ENCODE measurements around the gene STPG1.
A peak's percentile ranks its signal among the peaks of the same experiment; 100 is the strongest.

The STPG1 gene

DNA sequence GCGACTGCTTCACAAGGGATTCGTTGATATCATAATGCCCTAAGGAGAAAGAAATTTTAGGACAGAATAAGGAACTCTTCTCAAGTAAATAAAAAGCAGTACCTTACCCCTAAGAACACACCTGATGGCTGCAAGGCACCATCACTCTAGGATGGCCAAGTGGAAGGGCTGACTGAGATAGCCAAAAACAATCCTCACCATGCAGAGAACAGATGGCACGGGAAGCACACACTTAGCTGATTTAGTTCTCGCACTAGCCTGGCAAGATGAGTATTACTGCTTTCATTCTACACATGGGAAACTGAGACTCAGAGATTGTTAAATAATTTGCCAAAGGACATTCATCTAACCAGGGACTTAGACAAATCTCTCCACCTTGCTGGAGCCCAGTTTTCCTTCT, 43.8 kb downstream of the STPG1 start:
- no peak for DNase-seq (ENCODE audit: low read depth)

DNA sequence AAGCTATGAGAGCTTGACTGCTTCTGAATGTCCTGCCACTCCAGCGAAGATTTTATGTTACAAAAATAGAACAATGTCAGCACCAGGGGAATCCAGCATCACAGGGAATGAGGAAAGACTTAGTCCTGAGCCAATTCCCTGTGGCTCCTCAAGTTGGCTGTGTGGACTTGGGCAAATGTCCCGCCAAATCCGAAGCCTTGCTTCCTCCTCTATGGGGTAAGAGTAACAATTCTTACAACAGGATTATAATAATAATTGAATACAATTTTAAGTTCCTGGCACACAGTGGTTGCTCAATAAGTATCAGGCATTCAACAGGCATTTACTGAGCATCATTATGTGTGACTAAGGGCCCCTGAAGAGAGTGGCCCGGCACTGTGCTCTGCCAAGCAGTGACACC, 44.4 kb downstream of the STPG1 start:
- DNase-seq (ENCODE audit: low read depth) = no peak

DNA sequence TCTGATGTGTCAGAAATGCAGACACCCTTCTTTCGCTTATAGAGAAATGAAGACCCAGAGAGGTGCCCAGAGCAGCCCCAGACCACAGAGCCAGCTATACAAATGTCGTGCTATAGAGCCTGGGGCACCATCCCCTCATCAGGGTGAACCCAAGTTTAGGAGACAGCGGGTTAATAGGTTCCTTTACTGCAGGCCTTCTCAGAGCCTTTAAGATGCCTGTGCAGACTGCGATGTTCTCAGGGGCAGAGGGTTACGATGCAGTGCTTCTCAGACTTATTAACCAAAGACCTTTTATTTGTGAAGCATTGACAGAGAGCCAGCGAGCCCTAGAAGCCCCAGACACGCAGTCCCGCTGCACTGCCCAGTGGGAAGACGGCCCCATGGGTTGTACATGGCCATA, 46.9 kb downstream of the STPG1 start:
- no peak for DNase-seq (ENCODE audit: low read depth)

DNA sequence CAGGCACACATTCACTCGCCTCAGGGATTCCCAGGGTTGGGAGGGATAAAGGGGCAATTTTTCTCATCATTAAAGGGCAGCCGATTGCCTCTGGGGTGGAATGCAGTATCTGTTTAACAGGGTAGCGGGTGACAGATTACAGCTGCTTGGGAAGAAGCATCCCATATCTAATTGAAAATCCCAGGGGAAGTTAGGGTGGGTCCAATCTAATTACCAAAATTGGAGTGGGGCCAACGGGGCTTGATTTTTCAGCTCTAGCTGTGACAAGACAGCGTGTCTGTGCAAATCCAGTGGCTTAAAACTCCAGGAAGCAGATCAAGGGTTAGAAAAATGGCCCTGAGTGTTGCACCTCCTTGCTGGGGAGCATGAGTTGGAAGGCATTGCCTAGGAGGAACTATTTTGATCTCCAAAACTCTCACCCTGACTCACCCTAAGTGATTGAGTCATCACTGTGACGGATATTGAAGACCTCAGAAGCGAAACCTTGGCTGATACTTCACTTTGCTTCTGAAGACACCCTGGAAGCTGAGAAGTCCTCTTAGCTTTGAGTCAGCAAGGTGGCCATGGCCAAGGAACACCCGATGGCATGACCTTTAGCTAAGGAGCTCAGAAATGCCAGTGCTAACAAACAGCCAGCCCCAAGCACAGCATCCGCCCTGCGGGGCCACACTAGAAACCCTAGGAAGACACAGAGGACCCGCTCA, 48.5 kb downstream of the STPG1 start:
- DNase-seq (ENCODE audit: low read depth) = peak; percentile 26

DNA sequence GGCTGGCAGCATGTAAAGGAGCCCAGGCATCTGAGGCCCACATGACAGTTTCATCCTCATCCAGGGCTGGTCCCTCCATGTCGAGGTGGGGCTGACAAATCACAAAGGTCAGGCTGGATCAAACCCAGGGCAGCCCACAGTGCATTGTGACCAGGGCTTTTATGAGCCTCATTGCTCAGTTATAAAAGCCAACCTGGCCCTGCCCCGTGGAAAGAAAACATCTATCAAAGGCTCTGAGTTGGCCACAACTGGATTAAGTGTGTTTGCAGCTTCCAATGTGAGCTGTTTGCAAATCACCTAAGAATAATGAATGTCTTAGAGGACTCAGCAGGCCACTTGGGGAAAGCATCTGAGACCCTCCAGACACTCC, 49.0 kb downstream of the STPG1 start:
- DNase-seq (ENCODE audit: low read depth) = no peak

DNA sequence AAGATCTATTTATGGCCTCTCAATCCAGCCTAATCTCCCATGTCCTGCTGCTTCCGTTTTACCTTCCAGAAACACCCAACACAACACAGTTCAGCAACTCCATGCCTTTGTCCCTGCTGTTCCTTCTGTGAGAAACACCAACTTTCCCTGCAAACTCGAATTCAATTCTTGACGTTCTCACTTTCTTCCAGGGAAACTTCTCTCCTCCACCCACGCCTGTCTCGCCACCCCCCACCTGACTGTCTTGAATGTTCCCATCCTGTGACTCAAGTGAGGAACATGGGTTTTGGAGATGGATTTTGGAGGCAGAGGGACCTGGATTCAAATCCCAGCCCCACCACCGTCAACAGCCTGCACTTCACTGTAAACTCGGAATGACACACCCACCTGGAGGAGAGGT, 49.6 kb downstream of the STPG1 start:
- no peak for DNase-seq (ENCODE audit: low read depth)

DNA sequence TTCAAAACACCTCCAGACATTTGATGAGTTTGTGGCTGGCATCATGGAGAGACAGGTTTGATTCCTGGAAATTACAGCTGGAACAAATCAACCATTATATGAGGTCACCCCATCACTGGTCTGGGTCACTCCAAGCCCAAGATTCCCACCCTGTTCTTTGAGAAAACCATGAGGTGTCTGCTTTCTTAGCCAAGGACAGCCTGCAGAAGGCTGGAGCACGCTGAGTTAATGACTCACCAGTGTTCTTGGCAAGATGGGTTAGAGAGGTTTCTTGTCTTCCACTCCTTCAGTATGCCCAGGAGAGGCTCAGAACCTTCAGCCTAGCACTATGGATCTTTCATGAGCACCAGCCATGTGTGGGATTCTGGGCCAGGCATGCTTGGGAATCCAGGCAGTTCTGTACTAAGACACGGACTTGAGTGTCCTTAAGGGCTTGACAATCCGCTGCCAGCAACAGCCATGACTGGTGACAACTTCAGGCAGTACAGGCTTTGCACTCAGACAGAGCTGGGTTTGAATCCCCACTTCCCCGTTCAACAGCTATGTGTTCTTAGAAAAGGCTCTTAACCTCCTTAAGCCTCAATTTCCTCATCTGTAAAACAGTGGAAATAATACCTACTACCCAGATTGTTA, 50.5 kb downstream of the STPG1 start:
- DNase-seq (ENCODE audit: low read depth) = no peak

DNA sequence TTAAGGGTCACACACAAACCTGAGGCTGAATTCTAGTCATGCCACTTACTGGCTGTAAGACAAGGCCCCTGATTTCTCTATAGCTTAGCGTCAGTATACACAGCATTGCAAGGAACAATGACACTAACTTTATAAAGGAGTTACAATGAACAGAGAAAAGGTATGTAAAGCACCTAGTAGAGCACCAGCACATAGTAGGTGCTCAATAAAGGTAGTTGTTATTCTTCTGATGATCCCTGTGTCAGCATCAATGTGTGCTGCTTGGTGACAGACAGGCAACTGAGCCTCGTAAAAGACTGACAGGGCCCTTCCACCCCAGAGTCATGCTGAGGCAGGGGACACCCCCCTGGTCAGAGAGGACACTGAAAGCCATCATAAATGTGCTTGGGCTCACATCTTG, 51.2 kb downstream of the STPG1 start:
- no peak for DNase-seq (ENCODE audit: low read depth)

DNA sequence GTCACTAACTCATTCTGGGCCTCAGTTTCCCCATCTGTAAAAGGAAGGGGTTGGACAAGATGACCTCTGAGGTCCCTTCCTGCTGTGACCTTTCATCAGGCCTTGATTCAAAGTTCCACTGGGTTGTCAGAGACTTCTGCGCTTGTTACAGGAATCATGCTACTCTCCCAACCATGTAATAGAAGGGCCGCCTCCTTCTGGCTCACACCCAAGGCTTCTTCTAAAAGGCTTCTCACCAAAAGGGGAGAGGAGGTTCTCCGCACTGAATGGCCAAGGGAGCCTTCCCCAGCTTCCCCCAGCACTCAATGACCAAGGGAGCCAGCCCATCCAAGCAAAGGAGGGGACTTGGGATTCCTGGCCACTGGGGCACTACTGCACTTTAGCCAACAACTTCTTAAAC, 51.8 kb downstream of the STPG1 start:
- no peak for DNase-seq (ENCODE audit: low read depth)

DNA sequence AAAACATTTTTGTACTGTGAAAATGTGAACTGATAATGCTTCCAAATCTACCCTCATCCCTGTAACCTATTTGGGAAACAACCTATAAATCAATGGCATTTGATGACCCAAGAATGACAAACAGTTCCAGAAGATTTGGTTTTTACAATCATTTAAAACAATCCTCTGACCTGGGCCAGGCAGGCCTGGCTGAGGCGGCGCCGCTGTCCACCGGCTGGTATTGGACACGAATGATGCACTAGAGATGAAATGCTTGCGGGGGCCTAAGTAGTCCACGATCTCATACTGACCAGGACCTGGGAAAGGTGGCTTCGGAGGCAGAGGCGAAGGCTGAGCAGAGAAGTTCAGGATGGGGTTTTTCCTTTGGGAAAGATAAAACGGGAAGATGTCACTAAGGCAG, 52.9 kb downstream of the STPG1 start:
- no peak for DNase-seq (ENCODE audit: low read depth)

DNA sequence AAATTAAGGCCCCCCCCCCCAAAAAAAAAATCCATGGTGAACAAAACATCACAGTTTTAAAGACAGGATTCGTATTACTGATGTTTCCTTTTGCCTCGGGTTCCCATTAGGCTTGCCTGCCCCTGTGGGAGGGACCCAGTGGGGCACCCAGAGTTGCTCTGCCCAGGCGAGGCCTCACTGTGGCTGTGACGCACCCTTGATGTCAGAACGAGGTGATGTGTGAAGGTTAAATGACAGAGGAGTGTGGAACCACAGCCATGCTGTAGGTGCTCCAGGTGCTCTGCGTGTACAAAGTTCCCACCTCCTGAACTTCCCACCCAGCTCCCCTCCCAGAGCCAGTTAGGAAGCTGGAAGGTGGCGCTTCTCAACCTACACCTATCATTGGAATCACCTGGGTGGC, 56.5 kb downstream of the STPG1 start:
- DNase-seq (ENCODE audit: low read depth) = no peak

DNA sequence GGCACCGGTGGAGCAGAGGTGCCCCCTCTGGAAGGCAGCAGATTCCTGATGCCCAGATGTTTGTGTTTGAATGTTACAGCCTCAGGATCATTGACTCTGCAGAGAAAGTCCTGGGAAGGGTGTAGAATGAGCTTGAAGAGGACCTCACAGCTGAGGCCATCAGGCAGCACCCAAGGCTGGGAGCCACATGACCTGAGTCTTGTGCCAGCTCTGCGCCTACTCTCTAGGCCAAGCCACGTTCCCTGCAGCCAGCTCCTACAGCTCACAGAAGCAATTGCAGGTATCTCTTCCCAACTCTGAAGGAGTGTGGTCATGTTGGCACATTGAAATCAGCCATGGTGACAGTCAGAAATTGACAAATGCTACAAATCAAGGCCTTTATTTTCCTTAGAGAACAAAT, 58.1 kb downstream of the STPG1 start:
- no peak for DNase-seq (ENCODE audit: low read depth)

DNA sequence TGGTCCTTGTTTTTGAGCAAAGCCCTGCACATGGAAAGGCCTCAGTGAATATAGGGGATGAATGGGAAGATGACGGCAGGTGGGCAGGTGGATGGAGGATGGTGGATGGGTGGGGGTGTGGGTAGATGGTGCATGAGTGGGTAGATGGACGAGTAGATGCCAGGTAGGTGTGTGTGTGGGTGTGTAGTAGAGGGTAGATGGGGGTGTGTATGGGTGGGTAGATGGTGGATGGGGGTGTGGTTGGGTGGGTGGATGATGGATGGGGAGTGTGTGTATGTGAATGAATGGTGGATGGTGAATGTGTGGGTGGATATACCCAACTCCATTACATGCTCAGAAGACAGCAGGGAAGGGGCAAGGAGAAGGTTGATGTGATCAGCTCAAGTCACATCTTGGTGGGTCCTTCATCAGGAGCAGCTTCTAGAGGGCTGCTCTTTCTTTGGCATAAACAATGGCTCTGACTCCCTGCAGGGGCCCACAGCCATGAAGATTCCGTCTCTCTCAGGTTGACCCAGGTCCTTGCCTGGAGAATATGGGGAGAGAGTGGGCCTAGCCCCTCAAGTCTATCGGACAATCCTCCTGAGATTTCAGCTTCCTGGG, 60.2 kb downstream of the STPG1 start:
- no peak for DNase-seq (ENCODE audit: low read depth)

DNA sequence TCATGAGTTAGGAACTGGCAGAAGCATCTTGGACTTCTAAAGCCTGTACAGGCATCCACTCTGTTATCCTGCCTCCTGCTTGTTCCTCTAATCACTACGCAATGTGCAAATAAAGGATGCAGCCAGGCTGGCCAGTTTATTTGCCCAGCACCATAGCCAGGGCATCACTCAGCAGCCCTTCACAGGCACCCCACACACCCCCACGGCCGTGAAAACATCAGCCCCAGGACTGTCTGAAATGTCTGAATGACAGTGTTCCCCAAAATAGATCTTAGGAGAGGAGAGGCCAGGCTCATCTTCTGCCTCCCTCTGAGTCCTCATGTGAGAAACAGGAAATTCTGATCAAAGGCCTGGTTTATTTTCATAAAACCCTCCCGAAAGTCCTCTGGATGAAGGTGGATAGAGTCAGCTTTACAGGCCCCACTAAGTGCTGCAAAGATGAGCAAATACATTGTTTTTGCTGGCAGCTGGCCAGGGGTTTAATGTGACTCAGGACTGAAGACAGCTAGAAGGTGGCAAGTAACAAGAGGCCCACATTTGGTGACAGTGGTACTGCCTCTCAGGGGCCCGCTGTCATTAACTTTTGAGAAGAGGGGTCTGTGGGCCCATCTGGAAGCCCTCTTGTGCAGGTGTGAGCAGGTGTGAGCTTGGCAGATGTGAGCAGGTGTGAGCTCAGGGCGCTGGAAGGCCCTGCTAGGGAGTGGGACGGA, 61.5 kb downstream of the STPG1 start:
- DNase-seq (ENCODE audit: low read depth) = peak; percentile 39

DNA sequence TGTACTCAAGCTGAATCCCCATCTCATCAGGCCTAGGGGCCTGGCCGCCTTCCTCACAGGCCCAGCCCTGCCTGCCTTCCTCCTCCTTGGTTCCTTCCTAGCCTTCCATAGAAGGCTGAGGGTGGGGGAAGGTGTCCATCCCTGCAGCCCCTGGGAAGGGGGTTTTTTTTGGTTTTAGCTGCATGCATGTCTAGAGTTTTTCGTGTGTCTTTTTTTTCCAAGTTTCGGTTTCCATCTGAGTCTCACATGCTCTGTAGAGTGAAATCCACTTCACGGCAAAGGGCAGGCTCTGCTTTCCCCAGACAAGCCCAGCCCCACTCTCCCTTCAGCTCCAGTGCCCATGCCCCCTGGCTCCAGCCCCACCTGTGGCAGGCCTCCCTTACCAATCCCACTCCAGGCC, 62.3 kb downstream of the STPG1 start:
- no peak for DNase-seq (ENCODE audit: low read depth)

DNA sequence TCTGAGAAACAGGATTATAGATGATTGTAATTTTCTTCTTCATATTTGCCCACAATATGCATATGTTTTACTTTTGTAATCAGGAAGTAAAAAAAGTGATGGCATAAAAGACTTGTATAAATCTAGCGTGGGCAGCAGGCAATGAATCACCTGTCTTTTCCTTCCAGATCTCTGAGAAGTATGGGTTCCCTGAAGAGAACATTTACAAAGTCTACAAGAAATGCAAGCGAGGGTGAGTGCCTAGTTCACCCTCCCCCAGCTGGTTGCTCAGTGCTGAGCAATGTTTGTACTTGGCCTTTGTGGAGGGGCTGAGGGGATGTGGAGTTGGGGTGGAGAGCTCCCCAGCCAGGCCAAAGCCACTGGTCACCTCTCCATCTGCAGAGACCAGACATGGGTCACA, 63.7 kb downstream of the STPG1 start:
- DNase-seq (ENCODE audit: low read depth) = peak; percentile 12

DNA sequence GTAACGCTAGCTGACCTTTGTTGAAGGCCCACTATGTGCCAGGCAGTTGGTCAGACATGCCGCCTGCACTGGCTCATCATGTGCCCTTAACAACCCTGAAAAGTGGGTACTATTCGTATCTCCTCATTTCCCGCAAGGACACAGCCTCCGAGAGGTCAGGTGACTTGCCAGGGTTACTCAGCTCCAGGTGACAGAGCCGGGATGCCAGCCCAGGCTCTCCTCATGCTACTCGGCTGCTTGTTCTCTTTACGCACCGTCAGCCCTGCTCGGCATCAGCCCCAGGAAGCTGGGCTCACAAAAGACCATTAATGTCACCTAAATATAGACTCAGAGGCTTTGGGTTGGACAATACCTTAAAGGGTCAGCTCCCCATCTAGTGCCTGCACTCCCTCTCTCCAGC, 65.4 kb downstream of the STPG1 start:
- DNase-seq (ENCODE audit: low read depth) = no peak

DNA sequence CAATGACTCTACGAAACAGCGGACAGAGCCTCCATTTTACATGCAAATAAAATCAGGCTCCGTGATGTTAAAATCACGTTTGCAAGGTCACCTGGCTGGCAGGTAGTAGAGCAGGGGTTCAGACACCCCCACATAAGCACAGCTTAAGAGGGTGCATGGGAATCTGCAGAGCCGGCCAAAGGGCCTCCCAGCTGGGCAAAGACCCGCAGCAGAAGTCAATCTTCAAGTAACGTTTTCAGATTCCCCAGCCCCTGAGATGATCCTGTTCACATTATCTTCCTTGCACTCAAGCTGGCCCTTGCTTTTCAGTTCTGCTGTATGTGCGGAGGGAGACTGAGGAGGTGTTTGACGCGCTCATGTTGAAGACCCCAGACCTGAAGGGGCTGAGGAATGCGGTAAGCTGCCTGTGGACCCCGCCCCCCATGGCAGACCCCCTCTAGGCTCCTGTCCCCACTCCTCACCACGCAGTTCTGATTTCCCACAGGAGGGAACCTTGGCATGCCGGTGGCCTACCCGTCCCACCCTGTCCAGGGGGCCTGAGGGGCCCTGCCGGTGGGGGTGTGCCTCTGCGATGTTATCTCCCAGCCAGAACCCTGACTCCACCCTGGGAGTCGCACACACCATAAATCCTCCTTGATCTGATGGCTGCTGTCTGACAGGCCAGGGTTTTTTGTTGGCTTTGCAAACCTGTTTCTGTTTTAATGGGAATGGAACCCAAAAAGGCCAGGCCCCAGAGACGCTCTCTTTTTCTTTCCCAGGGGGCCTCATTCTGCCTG, 66.2 kb downstream of the STPG1 start:
- DNase-seq (ENCODE audit: low read depth) = no peak

DNA sequence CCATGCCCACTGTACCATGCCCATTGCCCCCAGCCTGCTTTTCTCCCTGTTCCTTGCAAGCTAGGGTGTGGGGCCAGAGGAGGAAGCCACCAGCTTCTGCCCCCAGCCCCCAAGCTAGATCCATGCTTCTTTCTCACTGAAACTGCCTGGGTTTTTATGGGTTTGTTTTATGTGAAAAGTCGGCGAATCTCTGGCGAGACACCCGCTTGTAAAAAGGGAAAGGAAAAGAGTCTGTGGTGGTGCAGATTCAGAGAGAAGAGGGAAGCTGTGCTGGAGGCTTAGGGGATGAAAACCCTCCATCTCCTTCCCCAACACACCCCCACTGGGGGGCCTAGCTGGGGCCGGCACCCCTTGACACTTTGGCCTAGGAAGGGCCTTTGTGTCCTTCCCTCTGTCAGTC, 68.2 kb downstream of the STPG1 start:
- no peak for DNase-seq (ENCODE audit: low read depth)

DNA sequence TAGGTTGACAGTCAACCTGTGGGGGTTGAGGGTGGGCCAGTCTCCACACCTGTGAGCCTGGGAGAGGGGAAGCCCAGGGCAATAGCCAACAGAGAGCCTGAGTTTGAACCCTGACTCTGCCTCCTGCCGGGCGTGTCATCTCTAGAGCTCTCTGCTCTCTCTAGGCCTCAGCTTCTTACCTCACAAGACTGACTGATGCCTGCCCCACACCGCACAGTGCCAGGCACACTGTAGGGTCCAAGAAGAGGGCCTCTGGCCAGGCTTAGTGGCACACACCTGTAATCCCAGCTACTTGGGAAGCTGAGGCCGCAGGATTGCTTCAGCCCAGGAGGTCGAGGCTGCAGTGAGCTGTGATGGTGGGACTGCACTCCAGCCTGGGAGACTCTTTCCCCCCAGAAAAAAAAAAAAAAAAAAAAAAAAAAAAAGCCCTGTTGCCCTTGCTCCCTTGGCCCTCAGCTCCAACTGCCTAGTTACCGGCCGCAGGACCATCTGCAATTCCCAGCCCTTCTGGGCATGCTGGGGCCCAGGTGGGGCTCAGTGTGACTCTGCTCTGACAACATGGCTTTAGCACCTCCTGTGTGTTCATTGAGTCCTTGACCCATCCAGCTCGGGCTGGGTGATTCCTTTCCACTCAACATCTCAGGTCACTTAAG, 69.4 kb downstream of the STPG1 start:
- DNase-seq (ENCODE audit: low read depth) = no peak

DNA sequence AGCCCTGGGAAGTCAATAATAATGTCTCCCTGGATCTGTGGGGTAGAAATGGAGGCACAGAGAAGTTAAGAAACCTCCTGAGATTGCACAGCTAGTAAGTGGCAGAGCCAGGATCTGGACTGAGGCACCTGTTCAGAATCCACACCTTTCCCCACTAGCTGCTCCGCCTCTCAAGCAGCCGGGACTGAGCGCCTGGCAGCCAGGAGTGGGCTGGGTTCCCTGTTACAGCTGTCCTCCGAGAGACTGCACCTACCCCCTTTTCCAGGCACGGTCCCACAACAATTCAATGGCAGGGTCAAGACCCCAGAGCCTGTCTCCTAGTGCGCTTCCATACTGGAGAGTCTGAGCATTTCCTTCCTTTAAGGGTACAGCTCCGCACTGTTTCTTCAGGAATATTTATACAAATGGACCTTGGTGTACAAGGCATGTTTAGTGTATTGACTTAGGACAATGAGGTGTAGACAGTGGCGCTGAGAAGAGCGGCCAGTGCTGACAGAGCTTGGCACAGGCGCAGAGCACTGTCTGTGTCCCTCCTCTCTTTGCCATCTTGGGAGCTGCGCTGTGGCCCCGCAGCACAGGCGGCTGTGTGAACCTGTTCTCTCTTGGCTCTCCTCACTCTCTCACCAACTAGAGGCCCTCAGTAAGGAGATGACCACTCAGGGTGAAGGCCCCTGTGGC, 70.0 kb downstream of the STPG1 start:
- no peak for DNase-seq (ENCODE audit: low read depth)

Measured in activated T-cell treated with anti-CD3 and anti-CD28 coated beads for 24 hours (primary cell).